ENCODE measurements around the gene AP5B1.

Gene AP5B1

DNA sequence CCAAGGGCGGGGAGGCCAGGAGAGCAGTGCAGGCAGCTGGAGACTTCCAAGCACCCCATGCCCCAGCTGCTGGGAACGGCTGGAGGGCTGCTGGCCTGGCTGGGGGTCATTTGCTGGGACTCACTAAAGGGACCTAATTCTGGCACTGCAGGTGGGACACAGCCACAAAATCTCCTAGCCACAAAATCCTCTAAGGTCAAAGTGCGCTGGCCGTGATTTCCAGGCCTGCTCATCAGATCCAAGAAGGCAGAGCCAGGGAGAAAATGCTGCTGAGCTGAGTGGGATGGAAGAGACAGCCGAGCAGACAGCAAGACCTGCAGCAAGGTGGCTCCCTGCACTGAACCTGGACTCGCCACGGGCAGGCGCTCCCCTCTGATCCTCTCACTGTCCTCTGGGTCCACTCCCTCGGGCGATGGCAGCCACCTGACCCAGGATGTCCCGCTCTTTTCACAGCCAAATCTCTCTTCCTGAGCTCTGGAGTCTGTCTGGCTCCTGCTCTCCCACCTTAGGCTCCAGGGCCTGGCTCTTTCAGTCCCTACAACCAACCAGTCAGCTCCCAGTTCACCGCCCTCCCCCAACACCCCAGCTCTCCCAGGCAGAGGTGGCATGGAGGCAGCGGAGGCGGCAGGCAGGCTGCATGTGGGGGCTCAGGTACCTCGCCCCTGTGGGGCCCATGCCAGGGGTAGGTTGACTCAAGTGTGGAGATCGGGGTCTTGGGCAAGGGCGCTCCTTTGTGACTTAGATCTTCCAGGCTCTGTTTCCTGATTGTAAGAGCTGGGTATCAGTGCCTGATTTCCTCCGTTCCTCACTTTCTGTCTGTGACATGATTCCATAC is 20.6 kb upstream of the AP5B1 start:
- no peak for DNase-seq

GRCh38 chr11:65798882-65799281 is 18.1 kb upstream of the AP5B1 start:
- no peak for DNase-seq

GRCh38 chr11:65797711-65798110 is 16.9 kb upstream of the AP5B1 start:
- peak in 1 of 4 experiments; percentile 1 for DNase-seq

GRCh38 chr11:65796726-65797601 is 16.2 kb upstream of the AP5B1 start:
- no peak for DNase-seq

DNA sequence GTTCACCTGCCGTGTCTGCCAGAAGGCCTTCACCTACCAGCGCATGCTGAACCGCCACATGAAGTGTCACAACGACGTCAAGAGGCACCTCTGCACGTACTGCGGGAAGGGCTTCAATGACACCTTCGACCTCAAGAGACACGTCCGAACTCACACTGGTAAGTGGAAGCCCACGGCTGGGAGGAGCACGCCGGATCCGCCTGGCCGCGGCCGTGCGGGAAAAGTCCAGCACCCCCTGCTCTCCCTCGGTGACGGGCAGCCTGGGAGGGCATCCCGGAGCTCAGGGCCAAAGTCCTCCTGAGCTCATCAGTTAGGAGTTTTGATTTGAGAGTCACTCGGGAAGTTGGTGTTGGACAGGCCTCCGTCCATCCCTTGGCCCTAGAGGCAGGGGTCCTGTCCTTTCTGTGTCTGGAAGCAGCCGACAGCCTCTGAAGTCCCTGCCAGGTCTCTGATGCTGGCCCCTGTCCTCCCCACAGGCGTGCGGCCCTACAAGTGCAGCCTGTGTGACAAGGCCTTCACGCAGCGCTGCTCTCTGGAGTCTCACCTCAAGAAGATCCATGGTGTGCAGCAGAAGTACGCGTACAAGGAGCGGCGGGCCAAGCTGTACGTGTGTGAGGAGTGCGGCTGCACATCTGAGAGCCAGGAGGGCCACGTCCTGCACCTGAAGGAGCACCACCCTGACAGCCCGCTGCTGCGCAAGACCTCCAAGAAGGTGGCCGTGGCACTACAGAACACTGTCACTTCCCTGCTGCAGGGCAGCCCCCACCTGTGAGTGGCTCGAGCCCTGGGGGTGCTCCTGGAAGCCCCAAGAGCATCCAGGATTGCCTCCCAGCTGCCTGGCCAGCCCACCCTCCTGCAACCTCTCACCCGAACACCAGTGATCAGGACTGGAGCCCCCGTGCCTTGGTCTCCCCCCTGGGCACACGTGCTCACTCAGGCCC is 14.1 kb upstream of the AP5B1 start:
- DNase-seq: no peak

DNA sequence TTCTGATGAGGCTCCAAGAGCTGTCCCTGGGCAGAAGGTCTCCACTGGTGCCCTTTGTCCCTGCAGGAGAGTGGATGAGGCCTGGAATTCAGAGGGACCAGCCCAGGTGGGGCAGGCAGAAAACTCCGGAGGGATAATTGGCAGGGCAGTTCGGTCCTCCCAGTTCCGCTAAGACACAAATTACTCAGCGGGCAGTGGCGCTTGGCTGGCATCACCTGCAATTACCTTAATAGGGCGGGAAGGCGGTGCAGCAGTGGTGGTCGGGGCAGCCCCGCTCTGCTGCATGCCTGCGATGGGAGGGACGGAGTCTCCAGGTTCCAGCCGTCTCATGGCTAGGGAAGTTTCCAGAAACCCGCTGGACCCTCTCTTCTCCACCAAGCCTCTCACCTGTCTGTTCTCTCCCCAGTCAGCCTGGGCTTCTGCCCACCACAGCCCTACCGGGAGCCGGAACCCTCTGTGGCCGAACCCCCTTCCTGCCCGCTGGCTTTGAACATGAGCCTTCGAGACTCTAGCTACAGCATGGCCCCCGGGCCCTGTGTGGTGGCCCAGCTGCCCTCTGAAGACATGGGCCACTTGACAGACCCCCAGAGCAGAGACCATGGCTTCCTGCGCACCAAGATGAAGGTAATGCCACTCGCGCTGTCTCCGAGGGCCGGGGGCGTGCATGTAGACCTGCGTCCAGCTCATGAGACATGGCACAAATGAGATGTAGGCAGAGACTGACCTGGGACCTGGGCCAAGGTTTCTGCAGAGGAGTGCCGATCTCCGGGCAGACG is 13.0 kb upstream of the AP5B1 start:
- no peak for DNase-seq

- DNase-seq: no peak
Measured at GRCh38 chr11:65793144-65793581, 12.4 kb upstream of the AP5B1 start.

DNA sequence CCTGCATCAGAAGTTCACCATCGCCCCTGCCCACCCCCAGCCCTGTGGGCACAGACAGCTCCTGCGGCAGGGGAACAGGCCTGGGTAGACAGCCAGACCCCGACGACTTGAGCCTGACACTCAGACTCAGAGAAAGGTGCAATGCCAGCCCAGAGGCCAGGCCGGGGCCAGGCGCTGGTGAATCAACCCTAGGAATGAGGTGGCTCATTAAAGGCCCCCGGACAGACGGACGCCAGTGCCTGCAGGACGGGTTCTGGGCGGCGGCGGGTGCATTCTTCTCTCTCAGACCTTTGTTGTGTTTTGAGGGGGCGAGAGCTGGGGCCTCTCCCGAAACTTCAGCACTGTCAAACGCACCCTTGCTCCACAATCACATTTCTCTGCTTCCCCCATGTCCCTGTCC is 11.7 kb upstream of the AP5B1 start:
- DNase-seq: no peak

DNA sequence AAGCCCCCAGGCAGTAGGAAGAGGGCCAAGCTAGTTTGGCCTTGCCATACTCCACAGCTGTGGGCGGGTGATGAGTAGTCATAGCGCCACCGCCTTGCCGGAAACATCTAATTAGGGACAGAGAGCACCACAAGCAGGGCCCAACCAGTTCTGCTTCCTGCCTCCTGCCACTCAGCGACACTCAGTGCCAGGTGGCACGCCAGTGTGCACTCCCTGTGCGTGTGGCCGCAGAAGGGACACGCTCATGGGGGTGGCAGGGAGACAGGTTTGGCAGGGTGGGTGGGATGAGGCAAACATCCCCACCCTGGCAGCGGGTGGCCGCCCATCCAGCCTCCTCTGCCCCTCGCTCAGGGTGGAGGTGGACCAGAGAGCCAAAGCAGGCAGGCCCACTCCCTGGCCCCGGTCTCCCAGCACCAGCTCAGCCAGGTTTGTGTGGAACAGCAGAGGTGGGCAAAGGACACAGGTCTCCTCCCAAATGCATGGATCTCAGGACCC is 11.0 kb upstream of the AP5B1 start:
- peak; percentile 75 to 88 (median 84) for DNase-seq

DNA sequence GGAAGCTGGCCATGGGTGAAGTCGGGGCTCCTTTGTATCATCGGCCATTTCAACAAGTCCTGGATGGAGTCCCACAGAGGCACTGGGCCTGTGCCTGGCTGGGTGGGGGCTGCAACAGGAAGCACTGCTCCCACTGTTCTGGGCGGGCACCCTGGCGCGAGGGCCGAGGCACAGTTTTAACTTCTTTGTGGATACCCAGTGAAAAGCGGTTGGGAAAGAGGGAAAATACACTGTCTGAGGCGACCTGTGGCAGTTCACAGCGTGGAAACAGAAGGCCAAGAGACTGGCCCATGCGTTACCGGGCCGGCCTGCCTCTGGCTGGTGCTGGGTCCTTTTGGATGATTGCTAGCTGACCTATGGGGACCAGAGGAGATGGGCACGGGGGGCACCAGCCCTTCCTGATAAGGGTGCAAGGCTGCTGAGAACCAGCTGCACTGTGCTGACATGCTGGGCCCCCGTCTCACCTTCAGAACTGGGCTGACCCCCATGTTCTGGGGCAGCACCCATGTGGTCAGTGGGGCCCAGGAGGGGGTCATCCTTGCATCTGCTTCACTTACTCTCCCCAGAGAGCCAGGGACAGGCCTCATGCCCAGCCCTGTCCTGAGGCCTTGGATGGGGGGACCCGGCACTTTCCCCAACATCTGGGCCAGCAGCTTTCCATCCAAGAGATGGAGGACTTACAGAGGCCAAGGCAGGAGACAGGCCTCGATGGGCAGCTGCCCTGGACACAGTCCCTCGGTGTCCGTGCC is 10.3 kb upstream of the AP5B1 start:
- no peak for DNase-seq

DNA sequence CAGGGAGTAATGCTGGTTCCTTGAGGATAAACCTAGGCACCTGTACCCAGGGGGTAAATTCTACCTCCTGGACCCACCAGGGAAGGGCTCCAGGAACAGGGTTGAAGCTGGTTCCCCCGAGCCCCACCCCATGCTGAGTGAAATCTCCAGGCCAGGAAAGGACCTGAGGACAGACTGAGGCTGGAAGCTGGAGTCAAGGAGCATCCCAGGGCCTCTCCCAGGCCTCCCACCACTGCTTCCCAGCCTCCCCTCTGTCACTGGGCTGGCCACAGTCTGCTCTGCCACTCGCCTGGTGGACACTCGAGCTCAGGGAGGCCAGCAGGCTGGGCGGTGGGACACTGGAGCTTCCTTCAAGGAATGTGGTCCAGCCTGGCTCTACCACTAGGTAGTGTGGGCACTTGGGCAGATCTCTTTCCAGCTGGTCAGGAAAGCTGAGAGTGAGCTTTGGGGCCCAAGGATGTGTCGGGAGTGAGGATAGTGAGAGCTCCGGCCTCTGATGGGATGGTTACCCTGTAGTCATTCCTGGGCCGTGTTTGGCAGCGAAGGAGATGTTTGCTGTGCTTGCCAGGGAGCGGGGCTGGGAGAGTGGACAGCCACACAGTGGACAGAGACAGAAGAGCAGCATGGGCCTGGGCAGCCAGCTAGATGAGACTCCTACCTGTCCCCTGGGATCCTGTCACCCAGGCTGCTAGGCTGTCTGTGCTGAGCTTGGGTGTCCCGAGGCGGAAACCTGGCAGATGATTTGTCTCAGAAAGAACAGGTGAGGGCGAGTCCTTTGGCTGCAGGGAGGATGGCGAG is 9.5 kb upstream of the AP5B1 start:
- DNase-seq: no peak

- DNase-seq: no peak
Measured at GRCh38 chr11:65789230-65790103, 8.7 kb upstream of the AP5B1 start.

DNA sequence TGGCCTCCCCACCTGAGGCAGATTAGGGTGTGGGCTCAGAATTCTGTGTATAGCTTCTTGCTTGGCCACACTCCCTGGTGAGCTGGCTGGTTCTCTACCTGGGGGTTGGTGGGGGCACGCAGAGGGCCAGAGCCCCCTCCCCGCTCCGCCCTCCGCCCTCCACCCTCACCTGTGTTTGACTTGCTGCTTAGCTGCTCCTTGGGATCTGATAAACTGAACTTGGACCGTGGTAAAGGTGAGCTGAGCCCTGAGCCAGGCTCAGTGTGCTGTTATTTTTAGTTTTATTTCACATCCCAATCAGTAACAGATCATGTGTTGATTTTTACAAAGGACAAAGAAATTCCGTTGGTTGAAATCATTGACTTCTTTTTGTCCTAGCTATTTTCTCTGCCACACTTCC is 8.0 kb upstream of the AP5B1 start:
- DNase-seq: no peak

GRCh38 chr11:65787649-65788622 is 7.2 kb upstream of the AP5B1 start:
- peak; percentile 37 to 69 (median 54) for DNase-seq

GRCh38 chr11:65786786-65787636 is 6.2 kb upstream of the AP5B1 start, which contains the start of gene OVOL1:
Gene OVOL1, plus strand, starts transcription at chr11:65787063. Its CDS starts 311 bp downstream, at chr11:65787374.
- DNase-seq: peak in 2 of 4 experiments; percentile 35 to 50
